GM18907 (cell line): ENCODE data around the gene SMCO4.
"Not testable (repeated sequence)": the region's sequence is repeated elsewhere in the genome, so short reads cannot be mapped to it uniquely, and the experiment has no call there.

Experiments used
- ATAC-seq: cut with Tn5 transposase; IDR thresholded peaks from one replicate; pipeline ENCODE4 v1.9.1; 2021; ENCODE audit warnings: mild to moderate bottlenecking, moderate library complexity; ENCODE audit not compliant: unreplicated experiment

The SMCO4 gene, protein sequence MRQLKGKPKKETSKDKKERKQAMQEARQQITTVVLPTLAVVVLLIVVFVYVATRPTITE

DNA sequence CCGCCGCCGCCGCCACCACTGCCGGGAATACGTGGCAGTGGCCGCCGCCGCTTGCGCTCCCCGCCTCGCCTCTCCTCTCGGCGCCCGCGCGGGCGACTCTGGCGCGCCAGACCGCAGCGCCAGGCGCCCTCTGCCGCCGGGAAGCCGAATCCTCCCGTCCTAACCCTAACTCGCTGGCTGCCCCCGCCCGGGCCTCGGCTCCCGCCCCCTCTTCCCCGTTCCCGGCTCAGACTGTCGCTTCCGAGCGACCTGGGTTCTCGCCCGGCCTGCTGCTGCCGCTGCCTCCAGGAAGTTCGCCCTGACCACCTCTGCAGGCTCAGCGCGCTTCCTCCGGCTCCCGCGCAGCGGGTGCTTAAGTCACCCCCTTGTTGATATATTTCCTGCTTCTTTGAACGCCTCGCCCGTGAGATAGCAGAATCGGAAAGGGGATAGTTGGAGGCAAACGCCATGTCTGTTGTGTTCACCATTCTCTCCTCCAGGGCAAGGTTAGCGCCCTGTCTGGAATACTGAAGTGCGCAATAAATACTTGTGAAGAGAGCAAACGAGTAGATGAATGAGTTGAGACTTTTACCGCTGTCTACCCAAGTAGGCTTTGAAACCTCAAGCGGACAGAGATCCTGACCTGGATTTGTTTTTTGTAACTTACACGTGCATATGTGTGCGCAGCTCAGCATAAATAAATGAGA lies at the start of gene SMCO4:
Gene SMCO4 (minus strand): TSS at position 100 of the 686 bp plus-strand sequence. CDS start 64,202 bp downstream, outside the sequence.
- peak; percentile 89 for ATAC-seq

DNA sequence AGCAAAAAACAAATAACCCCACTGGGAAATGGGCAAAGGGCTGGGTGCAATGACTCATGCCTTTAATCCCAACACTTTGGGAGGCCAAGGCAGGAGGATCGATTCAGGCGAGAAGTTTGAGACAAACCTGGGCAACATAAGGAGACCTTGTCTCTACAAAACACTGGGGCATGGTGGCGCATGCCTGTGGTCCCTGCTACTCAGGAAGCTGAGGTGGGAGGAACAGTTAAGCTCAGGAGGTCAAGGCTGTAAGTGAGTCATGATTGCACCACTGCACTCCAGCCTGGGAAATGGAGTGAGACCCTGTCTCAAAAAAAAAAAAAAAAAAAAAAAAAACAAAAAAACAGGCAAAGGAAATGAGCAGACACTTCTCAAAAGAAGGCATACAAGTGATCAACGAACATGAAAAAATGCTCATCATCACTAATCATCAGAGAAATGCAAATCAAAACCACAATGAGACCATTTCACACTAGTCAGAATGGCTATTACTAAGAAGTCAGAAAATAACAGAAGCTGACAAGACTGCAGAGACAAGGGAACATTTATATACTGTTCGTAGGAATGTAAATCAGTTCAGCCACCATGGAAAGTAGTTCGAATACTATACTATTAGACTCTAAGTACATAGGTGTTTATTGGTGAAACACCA lies 48.2 kb upstream of the SMCO4 start:
- ATAC-seq: peak; percentile 87

DNA sequence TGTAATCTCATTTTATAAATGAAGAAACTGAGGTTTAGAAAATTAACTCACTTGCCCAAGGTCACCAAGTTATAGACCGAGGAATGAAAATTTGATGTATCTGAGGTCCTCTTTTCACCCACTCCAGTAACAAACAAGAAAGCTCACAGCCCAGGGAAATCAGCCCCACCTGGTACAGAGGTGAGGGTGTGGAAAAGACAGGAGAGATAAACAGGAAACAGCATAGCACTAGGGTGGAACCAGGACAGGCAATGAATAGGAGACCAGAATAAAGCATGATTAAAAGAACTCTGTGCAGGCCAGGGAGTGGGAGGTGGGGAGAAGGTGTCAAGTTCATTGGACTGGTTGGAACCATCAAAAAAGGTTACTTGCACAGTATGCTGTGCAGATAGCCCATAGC lies 46.2 kb upstream of the SMCO4 start:
- ATAC-seq: no peak

DNA sequence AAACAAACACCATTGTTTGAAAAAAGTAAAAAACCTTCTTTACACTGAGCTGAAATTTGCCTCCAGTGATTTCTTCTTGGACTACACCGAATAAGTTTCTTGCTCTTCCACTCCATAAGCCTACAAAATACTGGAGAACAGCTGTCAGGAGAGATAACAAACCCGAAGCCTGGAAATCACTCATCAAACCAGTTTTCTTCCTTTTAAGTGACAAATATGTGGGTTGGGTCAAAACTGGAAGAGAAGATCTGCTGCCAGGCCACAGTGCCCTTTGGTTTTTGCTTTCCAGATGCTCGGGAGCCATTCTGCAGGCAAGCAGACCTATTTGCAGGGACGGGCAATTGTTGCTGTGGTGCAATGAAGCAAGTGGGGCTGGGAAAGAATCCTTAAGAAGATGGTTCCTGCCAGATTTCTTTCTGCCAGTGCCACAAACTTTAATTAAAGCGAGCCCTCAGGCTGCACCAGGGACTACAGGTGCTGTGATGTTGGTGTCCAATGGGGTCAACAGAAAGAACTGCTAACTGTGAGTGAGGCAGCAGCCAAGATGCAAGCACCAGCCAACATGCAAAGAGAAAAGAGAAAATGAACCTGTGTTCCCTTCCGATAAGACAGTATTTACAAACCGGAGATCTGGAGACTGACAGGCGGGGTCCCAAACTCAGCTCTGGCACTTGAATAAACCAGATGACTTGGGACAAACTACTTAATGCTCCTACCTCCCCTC lies 44.8 kb upstream of the SMCO4 start:
- no peak for ATAC-seq

DNA sequence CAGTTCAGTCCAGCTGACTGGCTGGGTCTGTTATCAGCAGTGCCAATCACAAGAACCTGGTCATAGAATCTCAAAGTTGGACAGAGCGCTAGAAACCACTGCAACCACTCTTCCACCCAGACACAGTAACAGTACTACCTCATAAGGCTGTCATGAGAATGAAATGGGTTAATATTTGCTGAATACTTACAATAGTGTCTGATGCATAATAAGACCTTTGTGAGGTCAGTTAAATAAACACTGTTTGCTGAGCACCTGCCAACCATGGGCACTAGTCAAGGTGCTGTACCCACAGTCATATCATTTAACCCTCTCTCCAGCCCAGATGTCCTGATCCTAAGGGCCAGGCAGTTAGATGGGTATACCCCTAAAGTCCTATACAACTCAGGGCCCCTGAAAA lies 44.2 kb upstream of the SMCO4 start:
- not testable (repeated sequence) for ATAC-seq

DNA sequence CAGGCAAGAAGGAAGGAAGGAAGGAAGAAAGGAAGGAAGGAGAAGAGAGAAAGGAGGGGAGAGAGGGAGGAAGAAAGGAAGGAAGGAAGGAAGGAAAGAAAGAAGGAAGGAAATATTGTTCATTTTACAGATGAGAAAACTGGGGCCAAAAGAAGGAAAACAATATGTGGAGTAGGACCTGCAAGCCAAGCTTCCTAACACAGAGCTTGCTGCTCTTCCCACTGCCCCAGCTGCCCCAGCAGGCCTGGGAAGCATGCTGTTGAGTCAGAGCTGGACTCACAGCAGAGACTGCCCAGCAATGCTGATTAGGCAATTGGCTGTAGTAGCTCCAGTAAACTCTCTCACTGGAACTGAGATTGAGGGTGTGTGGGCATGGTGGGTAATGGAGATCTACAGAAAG lies 42.6 kb upstream of the SMCO4 start:
- no peak for ATAC-seq

DNA sequence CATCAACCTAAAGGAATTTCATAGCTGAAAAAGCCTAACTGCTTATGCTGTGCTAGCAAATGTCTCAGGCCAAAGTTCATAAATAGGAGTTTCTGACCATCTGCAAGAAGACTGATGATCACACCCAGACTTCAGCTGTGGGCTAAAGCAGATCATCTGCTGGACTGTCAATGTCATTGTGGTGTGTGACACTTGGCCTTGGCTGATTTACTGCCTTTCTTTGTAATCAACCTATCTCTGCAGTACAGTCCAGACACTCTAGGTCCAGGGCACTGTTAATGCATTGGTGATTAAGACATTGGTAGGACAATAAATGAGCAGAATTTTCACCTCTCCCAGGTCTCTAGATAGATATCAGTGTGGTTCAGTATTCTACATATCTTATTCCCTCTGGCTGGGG lies 40.3 kb upstream of the SMCO4 start:
- no peak for ATAC-seq

DNA sequence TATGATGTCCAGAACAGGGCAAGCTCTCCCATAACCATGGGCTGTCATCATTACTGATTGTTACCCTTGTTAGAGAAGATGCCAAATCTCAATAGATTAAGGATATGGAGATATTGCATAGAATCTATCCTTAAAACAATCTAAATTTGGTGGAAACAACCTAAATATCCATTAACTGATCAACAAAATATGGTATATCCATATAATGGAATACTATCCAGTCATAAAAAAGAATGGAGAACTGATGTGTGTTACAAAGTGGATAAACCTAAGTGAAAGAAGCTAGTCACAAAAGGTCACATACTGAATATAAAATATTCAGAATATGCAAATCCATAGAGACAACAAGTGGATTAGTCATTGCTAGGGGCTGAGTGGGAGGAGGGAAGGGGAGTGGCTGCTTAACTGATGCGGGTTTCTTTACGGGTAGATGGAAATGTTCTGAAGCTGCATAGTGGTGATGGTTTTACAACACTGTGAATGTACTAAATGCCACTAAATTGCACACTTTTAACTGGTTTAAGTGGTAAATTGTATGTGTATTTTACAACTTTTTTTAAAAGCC lies 36.1 kb upstream of the SMCO4 start:
- ATAC-seq: no peak

DNA sequence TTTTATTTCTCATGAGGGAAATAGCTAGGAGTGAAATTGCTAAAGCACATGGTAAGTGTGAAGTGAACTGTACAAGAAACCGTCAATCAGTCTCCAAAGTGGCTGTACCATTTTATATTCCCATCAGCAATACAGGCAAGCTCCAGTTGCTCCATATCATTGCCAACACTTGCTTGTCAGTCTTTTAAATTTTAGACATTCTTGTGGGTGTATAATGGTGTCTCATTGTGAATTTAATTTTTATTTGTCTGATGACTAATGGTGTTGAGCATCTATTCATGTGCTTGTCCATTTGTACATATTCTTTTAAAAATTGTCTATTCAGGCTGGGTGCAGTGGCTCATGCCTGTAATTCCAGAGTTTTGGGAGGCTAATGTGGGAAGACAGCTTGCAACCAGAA lies 34.1 kb upstream of the SMCO4 start:
- no peak for ATAC-seq

DNA sequence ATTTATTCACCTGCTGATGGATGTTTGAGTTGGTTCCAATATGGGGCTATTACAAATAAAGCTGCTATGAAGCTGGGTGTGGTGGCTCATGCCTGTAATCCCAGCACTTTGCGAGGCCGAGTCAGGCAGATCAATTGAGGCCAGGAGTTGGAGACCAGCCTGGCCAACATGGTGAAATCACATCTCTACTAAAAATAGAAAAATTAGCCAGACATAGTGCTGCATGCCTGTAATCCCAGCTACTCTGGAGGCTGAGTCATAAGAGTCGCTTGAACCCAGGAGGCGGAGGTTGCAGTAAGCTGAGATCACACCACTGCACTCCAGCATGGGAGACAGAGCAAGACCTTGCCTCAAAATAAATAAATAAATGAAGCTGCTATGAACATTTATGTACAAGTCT lies 33.7 kb upstream of the SMCO4 start:
- ATAC-seq: not testable (repeated sequence)

DNA sequence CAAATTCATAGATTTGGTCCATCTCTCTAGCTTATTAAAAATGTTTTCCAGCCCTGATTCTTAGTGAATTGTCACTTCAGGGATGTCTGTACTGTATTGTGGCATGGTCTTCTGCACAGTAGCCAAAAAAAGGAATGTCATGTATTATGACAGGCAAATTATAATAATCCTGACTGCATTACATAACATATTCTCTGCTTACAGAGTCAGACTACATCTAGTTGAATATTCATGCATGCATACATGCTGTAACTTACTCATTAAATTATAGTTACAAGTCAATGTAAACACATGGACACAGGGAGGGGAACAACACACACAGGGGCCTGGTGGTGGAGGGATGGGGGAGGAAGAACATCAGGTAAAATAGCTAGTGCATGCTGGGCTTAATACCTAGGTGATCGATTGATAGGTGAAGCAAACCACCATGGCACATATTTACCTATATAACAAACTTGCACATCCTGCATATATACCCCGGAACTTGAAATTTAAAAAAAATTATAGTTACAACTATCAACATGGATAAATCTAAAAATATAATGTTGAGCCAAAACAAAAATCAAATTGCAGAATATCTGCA lies 31.5 kb upstream of the SMCO4 start:
- ATAC-seq: no peak

DNA sequence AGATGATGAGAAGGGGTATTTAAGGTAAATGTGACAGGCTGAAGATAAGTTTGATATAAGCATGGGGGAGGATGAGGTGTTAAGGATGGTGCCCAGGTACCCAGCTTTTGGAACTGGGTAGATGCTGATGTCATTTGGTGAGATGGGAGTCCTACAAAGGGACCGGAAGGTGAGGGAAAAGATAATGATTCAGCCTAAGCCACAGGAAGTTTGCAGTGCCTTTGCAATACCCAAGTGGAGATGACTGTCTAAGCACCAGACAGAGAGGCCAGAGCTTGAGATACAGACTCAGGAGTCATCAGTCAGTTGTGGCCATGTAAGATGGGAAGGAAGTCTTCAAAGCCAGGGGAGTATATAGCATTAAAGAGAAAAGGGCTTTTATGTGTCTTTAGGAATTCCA lies 30.0 kb upstream of the SMCO4 start:
- no peak for ATAC-seq

DNA sequence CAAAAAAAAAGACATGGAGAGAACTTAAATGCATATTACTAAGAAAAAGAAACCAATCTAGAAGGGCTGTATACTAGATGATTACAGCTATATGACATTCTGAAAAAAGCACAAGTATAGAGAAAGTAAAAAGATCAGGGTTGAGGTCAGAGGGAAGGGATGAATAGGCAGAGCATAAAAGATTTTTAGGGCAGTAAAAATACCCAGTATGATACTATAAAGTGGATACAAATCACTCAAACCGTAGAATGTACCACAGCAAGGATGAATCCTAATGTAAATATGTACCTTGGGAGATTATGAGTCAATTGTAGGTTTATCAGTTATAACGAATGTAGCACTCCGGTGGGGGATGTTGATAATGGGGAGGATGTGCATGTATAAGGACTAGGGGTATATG lies 29.4 kb upstream of the SMCO4 start:
- ATAC-seq: no peak

DNA sequence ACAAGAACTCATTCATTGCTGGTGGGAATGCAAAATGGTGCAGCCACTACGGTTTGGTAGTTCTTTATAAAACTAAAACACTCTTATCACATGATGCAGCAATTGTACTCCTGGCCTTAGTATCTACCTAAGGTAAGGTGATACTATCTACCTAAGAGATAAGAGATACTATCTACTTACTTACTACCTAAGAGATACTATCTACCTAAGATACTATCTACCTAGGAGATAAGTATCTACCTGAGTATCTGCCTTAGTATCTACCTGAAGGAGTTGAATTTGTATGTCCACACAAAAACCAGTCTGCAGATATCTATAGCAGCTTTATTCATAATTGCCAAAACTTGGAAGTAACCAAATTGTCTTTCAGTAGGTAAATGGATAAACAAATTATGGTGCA lies 29.0 kb upstream of the SMCO4 start:
- no peak for ATAC-seq

DNA sequence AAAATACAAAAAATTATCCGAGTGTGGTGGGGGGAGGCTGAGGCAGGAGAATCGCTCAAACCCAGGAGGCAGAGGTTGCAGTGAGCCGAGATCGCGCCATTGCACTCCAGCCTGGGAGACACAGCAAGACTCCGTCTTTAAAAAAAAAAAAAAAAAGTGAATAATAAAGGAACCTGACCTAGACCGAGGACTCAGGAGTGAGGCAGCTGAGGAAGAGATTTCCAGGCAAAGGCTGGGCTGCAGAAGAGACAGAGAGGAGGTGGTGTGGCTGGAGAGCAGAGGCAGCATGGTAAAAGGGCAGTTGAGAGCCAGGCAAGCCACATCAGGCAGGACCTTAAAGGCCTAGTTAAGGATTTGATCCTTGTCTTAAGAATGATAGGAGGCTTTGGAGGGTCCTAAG lies 28.4 kb upstream of the SMCO4 start:
- no peak for ATAC-seq

DNA sequence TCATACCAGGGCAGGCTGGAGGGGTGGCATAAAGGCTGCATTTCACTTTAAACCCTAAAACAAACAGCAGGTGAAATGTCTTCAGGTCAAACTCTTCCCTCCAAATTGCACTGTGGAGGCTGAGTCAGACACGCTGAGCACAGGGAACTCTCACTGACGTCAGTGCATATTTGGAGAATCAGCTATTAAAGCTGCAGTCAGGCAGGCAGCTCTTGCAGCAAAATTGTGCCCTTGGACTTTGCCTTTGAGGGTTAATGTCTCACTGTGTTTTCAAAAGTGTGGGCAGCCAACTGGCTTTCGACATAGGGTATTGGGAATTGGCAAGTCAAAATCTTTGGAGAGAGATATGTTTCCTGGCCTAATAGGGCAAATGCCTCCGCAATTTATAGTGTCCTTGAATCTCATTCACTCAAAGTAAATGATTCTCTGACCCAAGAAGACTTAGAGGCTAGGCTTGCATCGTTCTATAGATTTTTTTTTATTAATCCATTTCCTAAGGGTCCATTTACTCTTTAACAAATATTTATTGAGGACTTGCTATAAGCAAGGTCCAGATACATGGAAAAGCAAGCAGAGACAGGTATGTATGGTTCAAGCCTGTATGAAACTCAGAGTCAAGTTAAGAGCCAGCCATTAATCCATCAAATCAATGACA lies 27.7 kb upstream of the SMCO4 start:
- no peak for ATAC-seq

DNA sequence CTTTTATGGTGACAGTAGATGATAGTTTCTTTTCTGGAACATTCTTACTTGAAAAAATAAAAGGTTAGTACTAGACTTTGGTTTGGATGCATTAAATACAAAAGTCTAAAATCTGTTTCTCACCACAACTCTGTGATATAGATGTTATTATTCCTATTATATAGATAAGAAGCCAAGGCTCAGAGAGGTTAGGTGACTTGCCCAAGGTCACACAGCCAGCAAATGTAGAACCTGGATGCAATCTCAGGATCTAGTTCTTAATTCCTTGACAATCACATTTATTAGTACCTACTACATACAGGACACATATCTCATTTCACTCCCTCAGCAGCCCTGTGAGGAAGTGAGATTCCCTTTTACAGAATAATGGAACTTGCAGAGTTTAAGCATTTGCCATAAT lies 26.3 kb upstream of the SMCO4 start:
- ATAC-seq: no peak

DNA sequence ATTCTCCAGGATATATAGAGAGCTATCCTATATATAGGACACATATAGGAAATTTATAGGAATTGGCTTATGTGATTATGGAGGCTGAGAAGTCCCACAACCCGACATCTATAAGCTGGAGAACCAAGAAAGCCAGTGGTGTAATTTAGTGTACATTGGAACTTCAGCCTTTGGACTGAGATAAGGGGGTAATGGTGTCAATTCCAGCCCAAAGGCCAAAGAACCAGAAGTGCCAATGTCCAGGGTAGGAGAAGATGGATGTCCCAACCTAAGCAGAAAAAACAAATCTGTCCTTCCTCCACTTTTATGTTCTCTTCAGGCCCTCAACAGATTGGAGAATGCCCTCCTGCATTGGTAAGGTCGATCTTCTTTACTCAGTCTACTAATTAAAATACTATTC lies 25.5 kb upstream of the SMCO4 start:
- ATAC-seq: no peak

DNA sequence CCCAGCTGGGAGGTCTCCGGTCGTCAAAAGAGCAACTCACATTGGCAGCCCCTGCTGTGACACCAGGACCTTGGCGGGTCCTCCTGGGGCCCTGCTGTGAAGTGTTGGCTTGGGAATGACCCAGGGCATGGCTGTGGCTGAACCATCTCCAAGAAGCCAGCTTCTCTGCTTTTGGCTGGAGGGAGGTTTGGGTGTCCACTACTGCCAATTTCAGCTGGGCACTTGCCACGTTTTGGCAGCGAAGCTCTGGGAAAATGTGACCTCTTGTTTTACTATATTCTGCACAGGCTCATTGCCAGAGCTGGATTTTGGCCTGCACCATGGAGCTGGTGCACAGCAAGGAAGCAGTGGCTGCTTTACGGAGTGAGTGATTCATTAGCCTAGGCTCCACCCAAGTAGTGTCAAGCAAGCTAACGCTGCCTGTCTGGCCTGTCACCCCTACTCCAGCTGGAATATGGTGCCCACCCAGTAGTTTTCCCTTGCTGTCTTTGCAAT lies 24.3 kb upstream of the SMCO4 start:
- no peak for ATAC-seq

DNA sequence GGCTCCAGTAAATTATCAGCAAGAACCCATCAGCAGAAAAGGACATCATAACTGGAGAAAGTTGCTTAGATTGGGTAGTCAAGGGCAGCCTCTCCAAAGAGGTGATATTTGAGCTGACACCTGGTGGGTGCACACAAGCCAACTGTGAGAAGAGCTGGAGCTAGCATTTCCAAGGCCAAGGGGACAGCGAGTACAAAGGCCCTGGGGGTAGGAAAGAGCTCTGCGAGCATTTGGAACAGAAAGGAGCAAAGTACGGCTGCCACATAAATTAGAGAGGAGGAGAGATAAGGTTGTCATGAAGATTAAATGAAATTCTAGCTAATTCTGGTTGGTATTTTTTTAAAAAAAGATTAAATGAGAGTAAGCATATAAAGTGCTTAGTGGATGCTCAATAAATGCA lies 21.7 kb upstream of the SMCO4 start:
- ATAC-seq: no peak

DNA sequence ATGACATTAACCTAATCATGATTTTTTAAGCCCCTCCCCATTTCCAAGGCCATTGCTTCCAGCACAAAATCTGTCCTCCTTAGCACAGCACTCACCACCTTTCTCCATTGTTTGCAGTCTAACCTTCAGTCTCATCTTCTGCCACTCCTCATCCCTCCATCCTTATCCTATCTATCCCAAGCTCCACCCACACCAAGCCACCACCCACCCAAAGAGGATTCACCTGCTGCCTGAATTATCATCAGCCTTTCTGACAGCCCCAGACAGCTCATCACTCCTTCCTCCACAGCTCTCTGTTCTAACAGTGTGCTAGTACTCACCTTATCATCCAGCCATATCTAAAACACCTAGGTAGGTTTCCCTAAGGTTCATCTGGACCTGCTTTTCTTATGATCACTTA lies 20.7 kb upstream of the SMCO4 start:
- ATAC-seq: no peak
